NCI-H1417 (cell line): ENCODE measurements around the gene FAM83C.

Source experiments
- DNase-seq, 3 experiments: peaks; one replicate each; lab custom pipeline; 2025; lab: John Stamatoyannopoulos, UW

Gene FAM83C

GRCh38 chr20:35291654-35292503, at the start of gene FAM83C:
Gene FAM83C (minus strand): TSS chr20:35292425. CDS start chr20:35292304, 121 bp downstream.
- DNase-seq = no peak

DNA sequence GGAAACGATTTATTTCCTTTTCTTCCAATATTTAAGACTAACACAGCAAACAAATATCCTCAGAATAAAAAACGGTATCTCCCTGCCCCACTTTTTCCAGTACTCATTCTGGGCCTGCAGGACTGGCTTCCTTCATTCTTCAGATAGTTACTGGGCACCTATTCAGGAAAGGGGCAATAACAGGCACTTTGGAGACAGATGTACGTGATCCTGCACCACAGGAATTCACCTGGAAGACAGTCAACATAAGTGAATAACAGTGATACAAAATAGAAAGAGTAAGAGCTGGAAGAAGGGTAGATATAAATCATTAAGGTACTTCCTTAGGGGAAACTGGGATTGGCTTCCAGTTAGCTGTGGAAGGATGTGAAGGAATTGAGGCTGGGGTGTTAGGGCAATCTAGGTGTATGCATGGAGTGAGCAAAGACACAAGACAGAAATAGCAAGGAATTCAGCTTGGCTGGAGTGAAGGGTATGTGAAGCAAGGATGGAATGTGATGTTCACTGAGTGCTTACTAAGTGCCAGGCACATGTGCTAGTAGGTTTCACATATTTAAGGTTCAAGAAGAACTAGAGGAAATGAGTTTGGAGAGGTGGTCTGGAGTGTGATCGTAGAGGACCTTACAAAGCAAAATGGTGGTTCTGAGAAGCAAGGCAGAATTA, 49.3 kb upstream of the FAM83C start:
- no peak for DNase-seq

GRCh38 chr20:35340436-35340835, 48.2 kb upstream of the FAM83C start:
- DNase-seq = no peak

DNA sequence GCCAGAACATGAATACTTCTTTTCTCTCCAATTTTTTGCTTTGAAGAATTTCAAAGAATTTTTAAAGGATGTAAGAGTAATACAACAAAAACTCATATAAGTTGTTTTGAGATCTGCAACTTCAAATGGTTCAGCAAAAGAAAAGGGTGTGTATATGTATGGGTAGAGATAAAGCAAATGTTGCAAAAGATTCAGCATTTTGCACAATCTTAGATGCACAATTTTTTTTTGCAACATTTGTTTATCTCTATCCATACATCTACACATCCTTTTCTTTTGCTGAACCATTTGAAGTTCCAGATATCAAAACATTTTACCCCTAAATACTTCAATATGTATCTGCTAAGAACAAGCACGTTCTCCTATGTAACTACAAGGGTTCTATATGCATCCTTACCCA, 47.4 kb upstream of the FAM83C start:
- DNase-seq = no peak

DNA sequence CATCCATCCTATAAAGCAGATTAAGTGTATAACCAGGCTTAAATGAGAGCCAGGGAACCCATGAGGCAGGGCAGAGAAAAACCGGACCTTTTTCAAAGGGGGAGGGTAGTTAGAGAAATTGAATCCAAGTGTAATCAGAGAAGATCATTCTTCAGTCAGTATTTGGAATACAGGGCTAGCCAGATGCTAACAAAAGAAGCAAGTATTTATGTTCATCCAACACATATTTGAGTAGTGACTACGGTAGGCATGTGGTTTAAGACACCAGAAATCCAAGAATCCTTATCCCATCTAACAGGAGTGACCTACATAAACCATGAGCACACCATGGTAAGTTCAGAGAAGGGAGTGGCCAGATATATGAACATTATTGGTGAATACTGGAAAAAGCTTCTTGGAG, 46.8 kb upstream of the FAM83C start:
- no peak for DNase-seq

DNA sequence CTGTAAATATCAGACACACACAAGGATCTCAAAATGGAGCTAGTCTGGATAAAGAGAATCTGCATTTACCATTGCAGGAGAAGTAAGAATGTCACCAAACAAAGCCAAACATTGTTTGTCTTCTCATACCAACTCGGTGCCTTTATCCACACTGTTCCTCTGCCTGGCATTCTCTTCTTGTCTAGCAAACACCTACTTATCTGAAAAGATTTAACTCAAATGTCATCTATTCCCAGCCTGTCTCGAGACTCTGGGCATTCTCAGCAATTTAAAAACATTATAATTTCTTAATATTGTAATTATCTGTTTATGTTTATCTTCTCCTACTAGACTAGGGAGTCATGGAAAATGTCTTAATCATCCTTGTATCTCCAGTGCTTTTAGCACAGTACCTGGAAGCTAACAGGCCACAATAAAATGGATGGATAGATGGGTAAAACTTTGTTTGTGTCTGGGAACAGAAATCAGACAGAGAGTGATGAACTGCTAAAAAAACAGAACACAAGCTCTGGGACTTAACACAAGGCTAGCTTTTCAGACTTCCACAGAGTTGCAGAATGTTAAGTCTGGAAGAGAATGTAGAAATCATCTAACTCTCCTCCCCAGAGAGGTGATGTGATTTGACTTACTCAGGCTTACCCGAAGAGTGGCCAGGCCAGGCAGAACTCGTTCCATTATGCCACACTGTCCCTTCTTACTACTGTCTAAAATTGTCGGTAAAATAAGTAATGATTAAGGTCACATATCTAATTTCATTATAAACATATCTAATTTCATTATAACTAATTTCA, 42.3 kb upstream of the FAM83C start:
- no peak for DNase-seq

DNA sequence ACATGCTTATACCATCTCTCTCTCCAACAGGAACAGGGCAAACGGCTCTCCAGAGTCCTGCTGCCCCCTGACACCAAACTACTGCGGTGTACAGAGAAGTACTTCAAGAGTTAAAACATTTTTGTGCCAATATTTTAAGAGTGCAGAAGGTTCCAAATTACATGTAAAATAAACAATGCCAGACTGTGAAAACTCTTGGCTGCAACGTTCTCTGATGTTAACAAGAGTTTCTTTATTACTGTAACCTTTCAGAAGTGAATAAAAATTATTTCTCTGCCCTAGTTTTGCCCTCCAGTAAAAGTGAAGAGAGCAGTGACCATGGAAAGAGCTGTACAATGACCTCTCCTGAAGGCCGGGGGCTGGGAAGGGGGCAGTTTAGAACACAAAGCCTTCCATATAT, 41.4 kb upstream of the FAM83C start:
- no peak for DNase-seq

DNA sequence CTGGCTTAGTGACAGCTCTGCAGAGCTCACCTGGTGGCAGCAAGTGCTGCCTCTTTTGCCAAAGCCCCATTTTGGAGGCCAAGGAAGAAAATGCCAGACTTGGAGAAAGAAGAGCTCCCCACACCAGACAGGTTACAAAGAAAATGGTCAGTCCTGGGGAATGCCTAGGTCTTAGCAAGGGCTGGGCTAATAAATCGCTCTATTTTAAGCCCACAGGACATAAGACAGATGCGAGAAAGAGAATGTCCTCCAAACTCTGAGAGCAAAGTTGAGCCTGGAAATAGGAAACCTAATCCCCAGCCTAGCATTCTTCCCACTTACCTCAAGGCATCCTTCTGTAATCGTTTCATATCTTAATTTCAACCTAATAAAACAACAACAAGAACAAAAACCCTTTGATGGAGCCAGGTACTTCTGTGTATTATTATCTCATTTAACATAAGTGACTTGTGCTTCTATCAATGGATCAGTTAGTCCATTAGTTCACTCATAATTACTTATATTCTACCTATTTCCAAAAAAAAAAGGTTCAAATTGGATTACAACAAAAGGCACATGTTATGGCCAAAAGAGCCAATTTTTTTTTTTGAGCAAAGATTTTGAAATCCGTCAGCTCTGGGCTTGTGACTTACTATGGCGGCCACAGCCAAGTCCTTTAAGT, 40.4 kb upstream of the FAM83C start:
- DNase-seq = no peak

DNA sequence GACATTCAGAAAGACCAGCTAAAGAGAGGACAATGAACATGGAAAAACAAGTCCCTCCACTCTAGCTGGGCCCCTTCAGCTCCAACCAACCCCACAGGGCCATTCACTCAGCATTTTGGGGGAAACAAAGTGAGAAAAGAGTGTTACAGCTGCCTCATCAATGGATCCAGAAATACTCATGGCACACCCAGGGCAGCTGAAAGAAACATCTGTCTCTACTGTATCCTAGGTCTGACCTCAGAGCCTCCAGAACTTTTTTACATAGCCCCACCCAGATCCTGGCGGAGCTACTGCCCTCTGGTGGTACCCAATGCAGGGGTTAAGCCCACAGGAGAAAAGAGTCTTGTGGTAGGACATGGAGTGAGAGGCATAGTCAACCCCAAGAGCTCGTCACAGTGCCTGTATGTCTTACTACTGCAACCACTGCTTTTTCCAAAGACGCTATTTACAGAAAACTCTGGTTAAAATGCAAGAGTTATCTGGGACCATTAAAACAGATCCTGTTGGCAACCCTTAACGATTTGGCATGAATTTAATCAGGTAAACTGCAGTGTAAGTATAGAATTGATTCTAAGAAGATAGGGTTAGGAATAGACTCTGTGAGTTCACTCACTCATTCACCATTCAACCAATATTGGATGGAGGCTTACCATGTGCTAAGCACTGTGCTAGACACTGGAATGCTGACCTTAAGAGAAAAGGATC, 37.4 kb upstream of the FAM83C start:
- DNase-seq = peak in 1 of 3 experiments; percentile 28

DNA sequence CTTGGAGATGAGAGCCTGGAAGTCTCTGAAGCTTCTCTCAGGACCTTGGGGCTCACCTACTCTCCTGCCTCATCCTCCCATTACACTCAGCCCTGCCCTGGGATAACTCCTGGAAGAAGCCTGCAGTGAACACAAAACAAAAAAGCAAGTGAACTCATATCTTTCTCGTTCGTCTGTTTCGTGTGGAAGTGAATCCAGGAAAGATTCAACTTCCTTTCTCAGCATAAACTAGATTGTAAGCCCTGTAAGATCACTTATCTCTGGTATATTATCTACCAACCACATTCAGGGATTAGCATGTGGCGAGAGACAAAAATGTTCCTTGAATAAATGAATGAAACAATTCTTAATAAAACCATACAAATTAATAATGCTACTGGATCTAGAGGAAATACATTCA, 36.5 kb upstream of the FAM83C start:
- no peak for DNase-seq

GRCh38 chr20:35328095-35328685, 36.0 kb upstream of the FAM83C start:
- no peak for DNase-seq

DNA sequence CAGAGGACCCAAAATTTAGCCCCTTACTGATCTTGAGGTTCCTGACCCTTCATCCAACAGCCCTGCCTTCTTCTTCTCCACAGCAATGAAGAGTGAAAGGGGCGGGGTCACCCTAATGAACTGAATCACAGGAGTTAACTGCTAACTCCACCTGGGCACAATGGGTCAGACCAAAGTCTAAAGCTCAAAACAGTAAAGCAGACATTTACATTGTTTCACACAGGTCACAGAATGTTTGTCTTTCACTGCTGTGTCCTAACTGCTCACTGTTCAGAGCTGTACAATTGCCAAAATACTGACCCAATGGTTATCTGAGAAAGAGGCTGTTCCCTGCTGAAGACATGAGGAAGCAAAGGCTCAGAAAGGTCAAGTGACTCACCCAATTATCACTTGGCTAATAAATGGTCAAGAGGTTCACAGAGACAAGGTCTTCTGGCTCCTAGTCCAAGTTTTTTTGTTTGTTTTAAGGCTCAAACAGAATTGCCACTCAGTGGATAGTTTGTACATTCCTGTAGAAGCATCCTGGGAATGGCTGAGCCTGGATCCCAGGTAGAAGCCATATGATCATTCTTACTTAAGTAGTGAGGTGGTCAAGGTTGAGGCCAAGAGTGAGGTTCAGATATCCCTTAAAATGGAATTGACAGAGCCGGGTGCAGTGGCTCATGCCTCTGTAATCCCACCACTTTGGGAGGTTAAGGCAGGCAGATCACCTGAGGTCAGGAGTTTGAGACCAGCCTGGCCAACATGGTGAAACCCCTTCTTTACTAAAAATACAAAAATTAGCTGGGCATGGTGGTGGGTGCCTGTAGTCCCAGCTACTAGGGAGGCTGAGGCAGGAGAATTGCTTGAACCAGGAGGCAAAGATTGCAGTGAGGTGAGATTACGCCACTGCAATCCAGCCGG, 35.1 kb upstream of the FAM83C start:
- no peak for DNase-seq

DNA sequence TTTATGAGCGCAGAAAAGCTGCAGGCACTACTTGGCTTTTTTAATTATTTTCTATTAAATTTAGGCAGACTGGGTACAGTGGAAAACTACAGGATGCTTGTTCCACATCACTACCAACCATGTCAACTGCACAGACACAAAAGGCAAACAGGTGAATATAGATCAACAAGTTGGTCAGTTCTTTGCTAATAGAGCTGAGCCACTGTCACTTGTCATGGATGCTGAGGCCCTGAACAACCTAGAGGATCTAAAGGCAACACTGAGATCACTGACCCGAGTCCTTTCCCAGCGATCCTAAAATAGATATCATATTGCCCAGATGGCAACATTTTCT, 34.5 kb upstream of the FAM83C start:
- DNase-seq = no peak

- no peak for DNase-seq
Observed at GRCh38 chr20:35326021-35326739, 34.0 kb upstream of the FAM83C start.

GRCh38 chr20:35325401-35325800, 33.2 kb upstream of the FAM83C start:
- DNase-seq = no peak

GRCh38 chr20:35320396-35321126, 28.3 kb upstream of the FAM83C start:
- DNase-seq = no peak

- DNase-seq = no peak
Observed at GRCh38 chr20:35319871-35320197, 27.6 kb upstream of the FAM83C start.

DNA sequence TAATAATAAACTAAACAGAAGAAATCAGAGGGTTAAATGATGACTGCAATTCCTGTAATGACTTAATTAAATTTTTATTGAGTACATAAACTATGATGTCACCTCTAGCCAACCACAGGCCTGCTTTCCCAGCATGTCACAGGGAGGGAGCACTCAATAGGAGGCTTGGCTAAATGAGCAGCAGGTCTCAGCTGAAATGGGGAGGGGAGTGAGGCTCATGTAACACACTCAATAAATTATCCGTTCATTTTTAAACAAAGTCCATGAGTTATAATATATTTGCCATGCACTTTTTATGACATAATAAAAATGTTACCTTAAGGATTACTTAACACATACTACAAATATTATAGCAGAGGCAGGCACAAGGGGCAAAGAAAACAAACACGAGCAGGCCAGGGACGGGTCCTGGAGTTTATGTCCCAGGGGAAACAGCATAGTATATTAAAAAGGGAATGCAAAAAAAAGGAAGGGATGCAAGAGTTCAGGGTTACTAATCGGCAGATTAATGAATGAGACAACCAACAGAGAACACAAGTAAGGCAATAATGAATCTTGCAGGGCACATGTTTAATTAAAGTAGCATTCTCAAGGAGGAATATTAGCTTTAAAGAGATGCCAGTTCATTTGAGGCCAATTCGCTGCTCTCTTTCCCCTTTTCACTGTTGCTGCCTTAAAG, 27.1 kb upstream of the FAM83C start:
- peak in 1 of 3 experiments; percentile 49 for DNase-seq
